Cardiac muscle cell (in vitro differentiated cells and primary cell): Measurements from ENCODE around the gene PPT1. TPM values are rescaled to one million over a fixed set of nuclear protein-coding genes. Genes with fewer than 3 reads are reported as not detected.

ENCODE experiments used
- DNase-seq, 2 donors: peaks; one replicate each; pipeline versions ENCODE4 v3.0.0 to v3.0.0-alpha.2; 2010 to 2017; ENCODE audit warnings: low read depth in 1 of 2, low spot score in 1 of 2
- H3K27ac ChIP-seq: fragments of 200-600 bp; sonication (generic); 2 replicates; pipeline ENCODE4 v1.5.1; 2016
- H3K27me3 ChIP-seq: fragments of 200-600 bp; sonication (generic); 2 replicates; pipeline ENCODE4 v1.6.0; 2016; ENCODE audit warnings: control low read depth
- H3K36me3 ChIP-seq: fragments of 200-600 bp; sonication (generic); 2 replicates; pipeline ENCODE4 v1.5.1; 2016; ENCODE audit warnings: control low read depth
- H3K4me1 ChIP-seq: fragments of 200-600 bp; sonication (generic); 2 replicates; pipeline ENCODE4 v1.8.1; 2017; ENCODE audit warnings: low read depth, mild to moderate bottlenecking, mixed run types
- H3K4me3 ChIP-seq: fragments of 200-600 bp; sonication (generic); 2 replicates; pipeline ENCODE4 v1.5.1; 2016; ENCODE audit warnings: mild to moderate bottlenecking
- H3K9me3 ChIP-seq: fragments of 200-600 bp; sonication (generic); 2 replicates; pipeline ENCODE4 v1.5.1; 2017; ENCODE audit warnings: low read depth, mild to moderate bottlenecking, control low read depth
- polyA plus RNA-seq: library from polyadenylated mRNA; unstranded; fragments of >200 nt; fragmentation: Nextera tagmentation; extraction: Ambion mirVana; gene quantifications from 2 replicates; pipeline ENCODE4 v1.2.1, GENCODE V29; 2016
- total RNA-seq: library from RNA; depleted of rRNA; stranded (reverse); fragments of >200 nt; gene quantifications from 2 replicates; pipeline ENCODE4 v1.2.3, GENCODE V29; 2016
- TF ChIP-seq, protein P1 (sequence below): IDR thresholded peaks from 2 replicates; pipeline ENCODE4 v1.5.1; 2012; ENCODE audit warnings: low read depth, mild to moderate bottlenecking, low read length

PPT1 gene
- total and polyA plus RNA-seq, 2 experiments from 2014 or later, result 18.5 to 52.0 TPM

DNA sequence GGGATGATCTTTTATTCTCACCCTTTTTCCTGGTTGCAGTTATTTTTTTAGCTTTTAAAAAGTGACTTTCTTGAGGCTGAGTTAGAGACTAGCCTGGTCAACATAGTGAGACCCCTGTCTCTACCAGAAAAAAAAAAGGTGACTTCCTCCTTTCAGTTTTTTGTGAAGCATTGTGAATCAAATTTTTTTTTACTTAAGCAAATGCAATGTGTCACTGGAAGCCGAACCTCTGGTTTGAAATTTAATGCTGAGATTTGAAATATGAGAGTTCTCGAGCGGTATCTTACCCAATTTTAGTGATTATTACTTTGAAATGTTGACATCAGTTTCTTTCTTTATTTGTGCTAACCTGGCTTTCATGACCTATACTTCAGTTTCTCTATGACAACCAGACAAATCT is 52.9 kb downstream of the PPT1 start:
- Histone ChIP-seq H3K27me3 (no peaks in the 10 kb centered on the region), H3K36me3 (no peaks in the 10 kb centered on the region), H3K4me3 (no peak overlapping the region), H3K4me1 (peaks cover 11% of the 10 kb centered on the region), H3K27ac (no peak overlapping the region), H3K9me3 (no peaks in the 10 kb centered on the region)
- no peak for DNase-seq
- TF ChIP-seq, protein P1, sequence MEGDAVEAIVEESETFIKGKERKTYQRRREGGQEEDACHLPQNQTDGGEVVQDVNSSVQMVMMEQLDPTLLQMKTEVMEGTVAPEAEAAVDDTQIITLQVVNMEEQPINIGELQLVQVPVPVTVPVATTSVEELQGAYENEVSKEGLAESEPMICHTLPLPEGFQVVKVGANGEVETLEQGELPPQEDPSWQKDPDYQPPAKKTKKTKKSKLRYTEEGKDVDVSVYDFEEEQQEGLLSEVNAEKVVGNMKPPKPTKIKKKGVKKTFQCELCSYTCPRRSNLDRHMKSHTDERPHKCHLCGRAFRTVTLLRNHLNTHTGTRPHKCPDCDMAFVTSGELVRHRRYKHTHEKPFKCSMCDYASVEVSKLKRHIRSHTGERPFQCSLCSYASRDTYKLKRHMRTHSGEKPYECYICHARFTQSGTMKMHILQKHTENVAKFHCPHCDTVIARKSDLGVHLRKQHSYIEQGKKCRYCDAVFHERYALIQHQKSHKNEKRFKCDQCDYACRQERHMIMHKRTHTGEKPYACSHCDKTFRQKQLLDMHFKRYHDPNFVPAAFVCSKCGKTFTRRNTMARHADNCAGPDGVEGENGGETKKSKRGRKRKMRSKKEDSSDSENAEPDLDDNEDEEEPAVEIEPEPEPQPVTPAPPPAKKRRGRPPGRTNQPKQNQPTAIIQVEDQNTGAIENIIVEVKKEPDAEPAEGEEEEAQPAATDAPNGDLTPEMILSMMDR, result no peak

DNA sequence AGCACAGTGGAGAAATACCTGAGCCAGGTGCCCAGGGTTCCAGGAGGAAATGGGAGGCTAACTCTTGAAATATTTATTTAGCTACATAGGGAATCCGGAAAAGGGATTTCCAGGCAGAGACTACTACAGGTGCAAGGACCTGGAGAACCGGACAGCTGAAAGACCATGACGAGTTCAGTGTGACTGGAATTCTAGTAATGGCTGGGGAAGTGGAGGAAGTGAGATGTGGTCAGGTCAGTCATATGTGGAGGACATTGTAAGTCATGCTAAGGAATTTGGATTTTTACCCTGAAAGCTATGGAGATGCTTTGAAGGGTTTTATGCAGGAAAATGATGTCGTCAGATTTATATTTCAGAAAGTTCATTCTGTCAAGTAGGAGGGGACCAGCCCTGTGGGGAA is 54.7 kb downstream of the PPT1 start:
- TF ChIP-seq, protein P1, result no peak
- no peak overlapping the region for H3K27ac ChIP-seq
- no peaks in the 10 kb centered on the region for H3K27me3 ChIP-seq
- H3K4me1 ChIP-seq, result peaks cover 7% of the 10 kb centered on the region
- no peaks in the 10 kb centered on the region for H3K36me3 ChIP-seq
- H3K4me3 ChIP-seq, result no peak overlapping the region
- H3K9me3 ChIP-seq, result no peaks in the 10 kb centered on the region
- no peak for DNase-seq

DNA sequence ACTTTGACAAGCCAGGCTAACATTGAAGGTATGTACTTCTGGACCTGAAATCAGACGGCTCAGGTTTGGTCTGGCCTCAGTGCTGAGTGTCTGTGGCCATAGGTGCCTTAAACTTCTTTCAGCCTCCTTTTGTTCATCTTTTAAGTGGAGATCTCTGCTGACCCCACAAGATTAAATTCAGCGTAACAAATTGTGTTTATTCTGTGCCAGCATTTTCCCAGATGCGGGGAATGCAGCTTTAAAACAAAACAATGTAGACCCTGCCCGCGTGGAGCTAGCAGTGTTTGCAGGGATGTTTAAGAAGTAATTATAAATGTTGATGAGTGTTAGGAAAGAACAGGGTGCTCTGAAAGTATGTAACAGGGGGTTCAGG is 55.6 kb downstream of the PPT1 start:
- TF ChIP-seq, protein P1, result no peak
- H3K4me1 ChIP-seq, result peaks cover 7% of the 10 kb centered on the region
- peak overlapping the region; percentile 95 for H3K4me3 ChIP-seq
- H3K27me3 ChIP-seq, result no peaks in the 10 kb centered on the region
- no peaks in the 10 kb centered on the region for H3K9me3 ChIP-seq
- no peak for DNase-seq
- H3K27ac ChIP-seq, result no peak overlapping the region
- no peaks in the 10 kb centered on the region for H3K36me3 ChIP-seq

DNA sequence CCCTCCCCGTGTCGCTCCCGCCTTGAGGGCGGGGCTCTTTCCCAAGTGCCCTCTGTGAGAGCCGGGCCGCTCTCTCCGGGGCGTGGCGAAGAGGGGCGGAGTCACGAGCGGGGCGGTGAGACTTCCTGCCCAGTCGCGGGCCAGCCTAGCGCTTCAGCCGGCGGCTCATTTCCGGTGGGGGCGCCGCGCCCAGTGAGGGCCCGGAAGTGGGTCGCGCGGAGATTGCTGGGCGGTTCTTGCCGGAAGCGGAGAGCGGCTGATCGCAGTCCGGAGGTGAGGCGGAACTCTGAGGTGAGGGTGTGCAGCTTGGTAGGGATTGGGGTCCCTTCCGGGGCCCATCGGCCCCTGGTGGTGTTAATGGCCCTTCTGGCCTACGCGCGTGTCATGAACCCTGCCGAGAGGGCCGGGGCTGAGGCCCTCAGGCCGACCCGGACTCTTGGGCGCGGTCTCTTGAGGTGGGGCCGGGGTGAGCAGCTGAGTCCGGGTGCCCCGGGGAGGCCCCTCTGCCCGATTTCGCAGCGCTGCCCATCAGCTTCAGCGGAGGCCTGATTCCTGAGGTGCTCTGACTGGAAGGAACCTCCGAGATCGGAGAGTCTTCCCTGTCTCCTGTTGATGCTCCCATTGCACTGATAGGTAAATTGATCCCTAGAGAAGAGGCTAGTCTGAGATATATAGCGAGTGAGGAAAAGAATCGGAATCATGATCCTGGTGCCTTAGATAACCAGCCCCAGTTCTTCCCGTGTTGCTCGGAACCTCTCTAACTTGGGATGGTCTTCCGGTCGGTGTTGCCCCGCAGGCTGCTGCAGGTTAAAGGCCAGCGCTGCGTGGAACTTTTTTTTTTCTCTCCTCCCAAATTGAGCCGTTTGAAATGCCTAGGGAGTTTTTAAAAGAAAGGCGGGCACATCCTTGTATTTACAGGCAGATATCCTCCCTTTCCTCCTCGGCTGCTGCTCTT is 56.3 kb downstream of the PPT1 start, which contains the start of gene CAP1:
TSS of gene CAP1 (plus strand) at position 219 of the 955 bp plus-strand sequence. CDS start 18,618 bp downstream, outside the sequence.
- Histone ChIP-seq H3K36me3 (no peaks in the 10 kb centered on the region), H3K4me3 (peak within 1 kb of the TSS; percentile 95)
- TF ChIP-seq, protein P1, result no peak

DNA sequence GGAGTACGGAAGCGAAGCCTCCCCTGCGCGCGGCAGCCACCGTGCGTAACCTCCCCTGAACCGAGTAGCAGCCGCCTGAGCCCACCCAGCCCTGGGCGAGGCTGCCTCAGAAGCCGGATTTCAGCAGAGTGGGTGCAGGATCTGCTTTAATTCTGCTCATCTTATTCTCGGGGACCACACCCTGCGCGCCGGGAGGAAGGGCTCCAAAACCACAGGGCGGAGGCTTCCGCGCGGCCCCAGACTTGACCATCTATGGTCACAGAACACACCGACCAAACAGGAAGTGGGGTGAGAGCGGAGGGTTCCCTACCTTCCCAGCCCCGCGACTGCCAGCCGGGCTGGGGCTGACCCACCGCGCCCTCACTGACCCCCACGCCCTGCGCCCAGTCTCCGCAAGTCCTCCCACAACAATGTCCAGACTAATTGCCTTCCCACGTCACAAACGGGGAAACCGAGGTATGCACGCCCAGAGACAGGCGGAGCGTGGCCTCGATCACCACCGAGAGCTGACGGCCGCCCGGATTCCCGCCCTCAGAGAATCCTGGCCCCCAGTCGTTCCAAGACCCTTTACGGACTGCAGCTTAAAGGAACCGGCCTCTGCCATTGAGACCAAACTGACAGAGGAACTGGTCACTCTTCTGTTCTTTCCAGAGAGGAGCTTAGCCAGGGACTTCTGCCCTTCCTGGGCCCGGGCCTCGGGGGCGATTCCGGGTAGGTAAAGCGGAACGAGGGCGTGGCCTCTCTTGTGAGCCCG is 57.1 kb downstream of the PPT1 start:
- Histone ChIP-seq H3K27ac (peak overlapping the region; percentile 100), H3K9me3 (no peaks in the 10 kb centered on the region), H3K27me3 (no peaks in the 10 kb centered on the region), H3K4me1 (peaks cover 7% of the 10 kb centered on the region), H3K4me3 (peak overlapping the region; percentile 51), H3K36me3 (no peaks in the 10 kb centered on the region)
- peak; percentile 90 to 93 for DNase-seq
- TF ChIP-seq, protein P1, result no peak

More for the DNA sequence above, 56.3 kb downstream of the PPT1 start, which contains the start of gene CAP1:
- Histone ChIP-seq H3K27me3 (no peaks in the 10 kb centered on the region), H3K9me3 (no peaks in the 10 kb centered on the region), H3K27ac (peak within 1 kb of the TSS; percentile 100), H3K4me1 (peaks cover 7% of the 10 kb centered on the region)
- DNase-seq, result peak; percentile 99
